GM12873 (cell line): ENCODE results near the gene TECR.

Experiments used
- CTCF ChIP-seq: IDR thresholded peaks from 2 replicates; pipeline ENCODE4 v1.5.1; 2012; ENCODE audit warnings: low read depth, mild to moderate bottlenecking, moderate library complexity, low read length, control low read depth; ENCODE audit not compliant: insufficient read depth; ENCODE audit errors: missing control alignments

Gene TECR

GRCh38 chr19:14503285-14503684 lies 26.1 kb upstream of the TECR start:
- TF ChIP-seq CTCF = no peak

GRCh38 chr19:14505488-14506239 lies 23.7 kb upstream of the TECR start:
- peak; percentile 89 for TF ChIP-seq CTCF

- TF ChIP-seq CTCF = no peak
These were observed 21.5 kb upstream of the TECR start for GRCh38 chr19:14507704-14508542.

- TF ChIP-seq CTCF = no peak
These were observed 18.8 kb upstream of the TECR start for GRCh38 chr19:14510311-14511228.

- no peak for TF ChIP-seq CTCF
These were observed 18.2 kb upstream of the TECR start for GRCh38 chr19:14511229-14511593.

GRCh38 chr19:14512406-14512961 lies 16.9 kb upstream of the TECR start:
- no peak for TF ChIP-seq CTCF
